Fibroblast of the aortic adventitia (primary cell): ENCODE data around the gene MTCH1. TPM values are rescaled to one million over a fixed set of nuclear protein-coding genes. Genes with fewer than 3 reads are reported as not detected.

Experiments
- DNase-seq: peaks from one replicate; pipeline ENCODE4 v3.0.0-alpha.2; 2010; ENCODE audit warnings: low read depth
- H3K4me3 ChIP-seq: 2 replicates; pipeline ENCODE4 v1.5.1; 2011; ENCODE audit warnings: low read depth, mild to moderate bottlenecking, control low read depth, low read length, moderate library complexity
- total RNA-seq: library from RNA; depleted of rRNA; stranded (reverse); fragments of >200 nt; gene quantifications from 2 replicates; pipeline ENCODE4 v1.2.3, GENCODE V29; 2012; ENCODE audit warnings: low replicate concordance
- TF ChIP-seq, protein P1 (sequence below): IDR thresholded peaks from 2 replicates; pipeline ENCODE4 v1.5.1; 2011; ENCODE audit warnings: mild to moderate bottlenecking, low read length, control low read depth, inconsistent platforms; ENCODE audit not compliant: insufficient read depth

Gene MTCH1
- total RNA-seq, 1 donor = 160 TPM

DNA sequence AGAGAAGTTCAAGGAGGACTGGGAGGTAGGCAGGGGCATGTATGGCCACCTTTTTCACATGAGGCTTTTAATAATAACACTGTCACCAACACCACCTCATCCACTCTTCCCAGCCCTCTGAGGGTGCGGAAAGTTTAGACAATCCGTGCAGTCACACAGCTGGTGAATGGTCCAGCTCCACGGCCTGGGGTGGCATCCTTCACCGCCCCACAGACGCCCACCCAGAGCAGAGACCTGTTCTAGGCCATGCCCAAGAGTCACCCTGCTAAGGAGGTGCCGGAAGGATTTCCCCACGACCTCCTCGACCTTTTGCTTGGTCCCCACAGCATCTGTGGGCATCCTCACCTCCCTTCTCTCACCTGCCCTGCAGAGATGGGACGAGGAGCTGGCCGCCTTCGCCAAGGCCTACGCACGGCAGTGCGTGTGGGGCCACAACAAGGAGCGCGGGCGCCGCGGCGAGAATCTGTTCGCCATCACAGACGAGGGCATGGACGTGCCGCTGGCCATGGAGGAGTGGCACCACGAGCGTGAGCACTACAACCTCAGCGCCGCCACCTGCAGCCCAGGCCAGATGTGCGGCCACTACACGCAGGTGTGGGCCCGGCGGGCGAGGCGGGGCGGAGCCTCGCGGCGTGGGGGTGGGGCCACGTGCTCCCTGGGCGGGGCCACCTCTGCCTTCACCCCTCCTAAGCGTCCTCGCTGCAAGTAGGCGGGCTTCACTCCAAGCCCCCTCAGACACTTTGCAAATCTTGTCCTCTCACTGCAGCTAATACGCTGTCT, 27.0 kb downstream of the MTCH1 start:
- no peak for DNase-seq
- TF ChIP-seq, protein P1, sequence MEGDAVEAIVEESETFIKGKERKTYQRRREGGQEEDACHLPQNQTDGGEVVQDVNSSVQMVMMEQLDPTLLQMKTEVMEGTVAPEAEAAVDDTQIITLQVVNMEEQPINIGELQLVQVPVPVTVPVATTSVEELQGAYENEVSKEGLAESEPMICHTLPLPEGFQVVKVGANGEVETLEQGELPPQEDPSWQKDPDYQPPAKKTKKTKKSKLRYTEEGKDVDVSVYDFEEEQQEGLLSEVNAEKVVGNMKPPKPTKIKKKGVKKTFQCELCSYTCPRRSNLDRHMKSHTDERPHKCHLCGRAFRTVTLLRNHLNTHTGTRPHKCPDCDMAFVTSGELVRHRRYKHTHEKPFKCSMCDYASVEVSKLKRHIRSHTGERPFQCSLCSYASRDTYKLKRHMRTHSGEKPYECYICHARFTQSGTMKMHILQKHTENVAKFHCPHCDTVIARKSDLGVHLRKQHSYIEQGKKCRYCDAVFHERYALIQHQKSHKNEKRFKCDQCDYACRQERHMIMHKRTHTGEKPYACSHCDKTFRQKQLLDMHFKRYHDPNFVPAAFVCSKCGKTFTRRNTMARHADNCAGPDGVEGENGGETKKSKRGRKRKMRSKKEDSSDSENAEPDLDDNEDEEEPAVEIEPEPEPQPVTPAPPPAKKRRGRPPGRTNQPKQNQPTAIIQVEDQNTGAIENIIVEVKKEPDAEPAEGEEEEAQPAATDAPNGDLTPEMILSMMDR = no peak
- no peak overlapping the region for H3K4me3 ChIP-seq

DNA sequence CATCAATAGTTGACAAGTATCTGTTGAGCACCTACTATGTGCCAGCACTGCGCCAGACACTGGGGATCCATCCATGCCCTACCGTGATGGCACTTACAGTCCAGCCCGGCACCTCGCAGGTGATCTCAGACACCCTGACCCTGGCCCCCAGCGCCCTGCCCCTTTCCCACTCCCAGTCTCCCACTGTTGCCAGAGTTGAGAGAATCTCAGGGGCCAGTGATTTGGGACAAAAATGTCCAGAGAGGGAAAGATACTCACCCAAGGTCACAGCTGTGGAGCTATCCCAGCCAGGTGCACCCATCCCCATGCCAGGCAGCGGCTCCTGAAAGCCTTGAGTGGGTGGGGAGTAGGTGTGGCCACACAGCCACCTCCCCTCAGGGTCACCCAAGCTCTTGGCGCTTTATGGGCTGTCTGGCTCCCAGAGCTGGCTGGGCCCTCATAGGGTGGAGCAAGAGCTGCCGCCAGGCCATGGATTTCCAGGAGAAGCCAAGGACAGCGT, 28.2 kb downstream of the MTCH1 start:
- DNase-seq = no peak
- TF ChIP-seq, protein P1 = no peak
- no peak overlapping the region for H3K4me3 ChIP-seq

DNA sequence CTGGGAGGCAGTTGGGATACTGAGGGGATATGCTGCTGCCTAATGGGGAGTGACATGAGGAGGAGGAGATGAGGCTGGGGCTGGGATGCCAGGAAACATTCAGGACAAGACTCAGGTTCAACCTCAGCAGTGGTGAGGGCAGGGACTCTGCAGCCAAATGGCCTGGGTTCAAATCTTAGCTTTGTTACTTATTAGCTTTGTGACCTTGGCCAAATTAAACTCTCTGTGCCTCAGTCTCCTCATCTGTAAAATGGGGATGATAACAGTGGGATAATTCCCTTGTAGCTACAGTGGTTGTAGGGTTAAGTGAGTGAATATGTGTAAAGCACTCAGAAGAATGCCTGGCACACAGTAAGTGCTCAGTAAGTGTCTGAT, 29.6 kb downstream of the MTCH1 start:
- no peak for DNase-seq

DNA sequence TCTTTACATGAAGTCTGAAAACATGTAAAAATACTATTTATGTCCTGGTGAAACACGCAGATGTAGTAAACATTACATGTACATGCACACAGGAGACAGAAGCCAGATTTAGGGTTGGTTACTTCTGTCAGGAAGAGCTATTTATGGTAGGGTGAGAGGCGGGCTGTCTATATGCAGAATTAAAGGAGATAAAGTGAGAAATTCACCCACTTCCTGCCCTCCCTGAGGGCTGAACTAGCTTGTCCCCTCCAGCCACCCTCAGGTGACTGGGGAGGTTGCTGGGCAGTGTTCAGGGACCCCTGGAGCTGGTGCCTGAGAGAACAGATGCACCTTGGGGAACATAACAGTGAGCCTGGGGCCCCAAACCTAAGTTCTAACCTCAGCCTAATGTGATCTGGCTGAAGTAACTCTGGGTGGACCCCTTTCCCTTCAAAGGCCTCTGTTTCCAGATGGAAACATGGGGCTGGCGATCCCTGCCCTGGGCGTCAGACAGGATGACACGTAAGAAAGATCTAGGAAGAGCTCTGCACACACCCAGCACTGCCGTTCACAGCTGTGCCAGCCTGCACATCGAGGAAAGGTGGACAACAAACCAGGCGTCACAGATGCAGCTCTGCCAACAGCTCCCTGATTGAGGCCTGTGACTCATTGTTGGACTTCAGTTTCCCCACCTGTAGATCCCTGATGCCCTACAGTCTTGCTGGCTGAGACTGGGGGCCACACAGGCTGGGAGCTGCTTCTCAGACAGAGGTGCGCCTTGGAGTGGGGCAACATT, 30.1 kb downstream of the MTCH1 start:
- peak overlapping the region; percentile 2 for H3K4me3 ChIP-seq
- TF ChIP-seq, protein P1 = no peak
- DNase-seq = peak; percentile 33

More for the DNA sequence above, 29.6 kb downstream of the MTCH1 start:
- TF ChIP-seq, protein P1 = no peak
- no peak overlapping the region for H3K4me3 ChIP-seq

DNA sequence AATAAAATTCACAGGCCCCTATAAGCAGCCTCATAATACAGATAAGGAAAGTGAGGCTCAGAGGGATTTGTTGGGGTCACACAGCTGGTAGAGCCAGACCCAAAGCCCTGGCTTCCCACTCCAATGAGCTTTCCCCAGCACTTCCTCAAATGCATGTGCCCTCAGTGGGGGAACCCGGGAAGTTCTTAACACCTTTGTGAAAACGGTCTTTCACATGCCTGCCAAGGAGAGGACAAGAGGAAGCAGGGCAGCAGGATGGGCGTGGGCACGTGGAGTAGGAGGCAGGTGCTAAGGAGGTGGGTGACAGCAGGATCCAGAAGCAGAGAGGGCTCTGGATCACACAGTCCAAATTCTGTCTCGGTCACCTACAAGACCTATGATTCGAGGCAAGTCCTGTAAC, 30.9 kb downstream of the MTCH1 start:
- no peak for DNase-seq
- peak overlapping the region; percentile 39 for H3K4me3 ChIP-seq
- TF ChIP-seq, protein P1 = no peak

DNA sequence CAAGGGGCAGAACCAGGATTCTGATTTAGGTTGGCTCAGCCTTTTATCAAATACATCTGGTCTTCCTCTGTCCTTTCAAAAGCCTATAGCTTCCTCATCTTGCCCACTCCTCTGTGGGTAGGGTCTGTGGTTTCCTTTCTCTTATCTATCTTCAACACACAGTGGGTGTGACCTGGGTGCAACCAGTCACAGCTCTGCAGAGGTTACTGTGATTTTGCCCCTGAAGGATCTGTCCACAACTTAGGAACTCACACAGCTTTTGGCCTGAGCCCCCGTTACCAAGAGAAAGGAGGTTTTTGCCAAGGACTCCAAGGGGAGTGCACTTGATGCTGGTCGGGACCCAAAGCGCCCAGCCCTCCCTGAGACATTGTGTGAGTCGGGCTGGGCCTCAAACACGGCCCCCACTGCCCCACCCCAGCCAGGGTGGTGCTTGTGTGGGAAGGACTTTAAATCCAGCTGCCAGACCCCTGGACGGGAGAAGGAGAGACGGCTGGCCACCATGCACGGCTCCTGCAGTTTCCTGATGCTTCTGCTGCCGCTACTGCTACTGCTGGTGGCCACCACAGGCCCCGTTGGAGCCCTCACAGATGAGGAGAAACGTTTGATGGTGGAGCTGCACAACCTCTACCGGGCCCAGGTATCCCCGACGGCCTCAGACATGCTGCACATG, 31.6 kb downstream of the MTCH1 start, which contains the start of gene PI16:
Gene PI16 (plus strand): TSS at position 477 of the 670 bp plus-strand sequence. CDS start 23 bp downstream, at position 500.
- peak within 1 kb of the TSS; percentile 39 for H3K4me3 ChIP-seq
- TF ChIP-seq, protein P1 = no peak

More for the DNA sequence above, 31.6 kb downstream of the MTCH1 start, which contains the start of gene PI16:
- DNase-seq = peak; percentile 34
